Activated naive CD4-positive, alpha-beta T cell (primary cell): Measurements from ENCODE around the gene PKD2.

Experiments
- DNase-seq, 4 experiments: peaks; one replicate each; lab custom pipeline; 2025; lab: John Stamatoyannopoulos, UW

PKD2 gene

GRCh38 chr4:88027611-88028608 is 20.5 kb downstream of the PKD2 start:
- no peak for DNase-seq

- no peak for DNase-seq
Observed at GRCh38 chr4:88028946-88029345, 21.5 kb downstream of the PKD2 start.

GRCh38 chr4:88029556-88029955 is 22.1 kb downstream of the PKD2 start:
- no peak for DNase-seq

GRCh38 chr4:88030565-88031310 is 23.3 kb downstream of the PKD2 start:
- no peak for DNase-seq

GRCh38 chr4:88033309-88033708 is 25.9 kb downstream of the PKD2 start:
- no peak for DNase-seq

- DNase-seq = no peak
Observed at GRCh38 chr4:88035292-88035691, 27.9 kb downstream of the PKD2 start.

- DNase-seq = no peak
Observed at GRCh38 chr4:88037447-88037846, 30.0 kb downstream of the PKD2 start.

GRCh38 chr4:88037936-88038335 is 30.5 kb downstream of the PKD2 start:
- DNase-seq = no peak

GRCh38 chr4:88040707-88041106 is 33.3 kb downstream of the PKD2 start:
- DNase-seq = no peak

GRCh38 chr4:88041626-88042025 is 34.2 kb downstream of the PKD2 start:
- DNase-seq = no peak

- no peak for DNase-seq
Observed at GRCh38 chr4:88043001-88043400, 35.6 kb downstream of the PKD2 start.

- no peak for DNase-seq
Observed at GRCh38 chr4:88043586-88044340, 36.3 kb downstream of the PKD2 start.

GRCh38 chr4:88045021-88045420 is 37.6 kb downstream of the PKD2 start:
- DNase-seq = no peak

- no peak for DNase-seq
Observed at GRCh38 chr4:88054229-88054628, 46.8 kb downstream of the PKD2 start.

- DNase-seq = no peak
Observed at GRCh38 chr4:88054901-88055300, 47.5 kb downstream of the PKD2 start.

GRCh38 chr4:88058295-88058694 is 50.9 kb downstream of the PKD2 start:
- no peak for DNase-seq

GRCh38 chr4:88059766-88060165 is 52.3 kb downstream of the PKD2 start:
- no peak for DNase-seq

GRCh38 chr4:88060431-88060830 is 53.0 kb downstream of the PKD2 start:
- DNase-seq = no peak

GRCh38 chr4:88062311-88062710 is 54.9 kb downstream of the PKD2 start:
- DNase-seq = no peak

GRCh38 chr4:88062843-88063242 is 55.4 kb downstream of the PKD2 start:
- DNase-seq = no peak

- no peak for DNase-seq
Observed at GRCh38 chr4:88063634-88064296, 56.3 kb downstream of the PKD2 start.

GRCh38 chr4:88064410-88064809 is 57.0 kb downstream of the PKD2 start:
- DNase-seq = no peak
